HCT116 (cell line): ENCODE measurements around the gene ZNF775. TPM values are rescaled to one million over a fixed set of nuclear protein-coding genes. Genes with fewer than 3 reads are reported as not detected.

Experiments
- ATAC-seq: fragments of 200-7000 bp; cut with Tn5 transposase; 2 replicates; pipeline ENCODE4 v1.9.1; 2020; ENCODE audit warnings: mild to moderate bottlenecking, moderate library complexity
- BruUV-seq: library from RNA; stranded (reverse); fragments of 400-500 nt; replicated peaks from 2 replicates; lab custom pipeline; 2021; lab: Mats Ljungman, UMichigan
- CTCF ChIA-PET: fragments of 300-600 bp; sonication (Branson Sonifier 250); formaldehyde crosslinking; loops from one replicate; lab custom pipeline; 2021; ENCODE audit warnings: antibody characterized with exemption; lab: Charles Lee
- POLR2A ChIA-PET: fragments of 300-600, 350-600 bp; sonication (Branson Sonifier 250); formaldehyde crosslinking; loops from one replicate; lab custom pipeline; 2021; ENCODE audit warnings: antibody characterized with exemption; lab: Charles Lee
- RAD21 ChIA-PET, 2 experiments: fragments of 300-600 bp; sonication (Branson Sonifier 250); formaldehyde crosslinking; loops; one replicate each; lab custom pipeline; 2023; ENCODE audit warnings: low total read pairs in 2 of 2; ENCODE audit not compliant: uncharacterized antibody in 2 of 2, unreplicated experiment in 2 of 2, low non-redundant PET in 1 of 2; lab: Charles Lee
- DNase-seq: peaks from one replicate; pipeline ENCODE4 v3.0.0-alpha.2; 2010; ENCODE audit warnings: low read depth, low spot score
- H2AFZ ChIP-seq: fragments of 200-600 bp; shearing (Covaris generic), sonication (generic); 2 replicates; pipeline ENCODE4 v1.6.1; 2017; ENCODE audit warnings: low read depth, mixed run types, mixed read lengths, antibody characterized with exemption, low read length; ENCODE audit not compliant: poor library complexity, severe bottlenecking
- H3K27ac ChIP-seq: 2 replicates; pipeline ENCODE4 v1.5.1; 2012; ENCODE audit warnings: low read depth, low read length
- H3K27me3 ChIP-seq: fragments of 200-600 bp; sonication (generic); 2 replicates; pipeline ENCODE4 v1.6.1; 2016; ENCODE audit warnings: mixed run types, low read length, mixed read lengths; ENCODE audit not compliant: insufficient read depth
- H3K36me3 ChIP-seq, 2 experiments: fragments of 200-500 bp in 1 of 2; fragments of 200-600 bp in 1 of 2; sonication (Bioruptor generic) in 1 of 2; sonication (generic) in 1 of 2; 2 replicates each; pipeline versions ENCODE4 v1.5.1 to v1.6.1; 2014 to 2016; ENCODE audit warnings: low read length in 2 of 2, inconsistent platforms in 1 of 2, mixed read lengths in 1 of 2, mixed run types in 1 of 2; ENCODE audit not compliant: insufficient read depth in 2 of 2, control insufficient read depth in 1 of 2
- H3K4me1 ChIP-seq, 2 experiments: fragments of 200-600 bp in 1 of 2; sonication (generic) in 1 of 2; 2 replicates each; pipeline versions ENCODE4 v1.5.1 to v1.6.1; 2012 to 2017; ENCODE audit warnings: low read length in 2 of 2, inconsistent platforms in 1 of 2, mild to moderate bottlenecking in 1 of 2, mixed read lengths in 1 of 2, mixed run types in 1 of 2, moderate library complexity in 1 of 2; ENCODE audit not compliant: insufficient read depth in 2 of 2, control insufficient read depth in 1 of 2
- H3K4me2 ChIP-seq: fragments of 200-600 bp; sonication (generic); 2 replicates; pipeline ENCODE4 v1.6.1; 2017; ENCODE audit warnings: mixed run types, low read length, mixed read lengths
- H3K4me3 ChIP-seq, 2 experiments: fragments of 200-600 bp in 1 of 2; sonication (generic) in 1 of 2; replicated peaks in 1 of 2; 2 replicates each; pipeline ENCODE4 v1.5.1; 2011 to 2016; ENCODE audit warnings: low read length in 2 of 2, control low read depth in 1 of 2, low read depth in 1 of 2, mild to moderate bottlenecking in 1 of 2, mixed read lengths in 1 of 2, mixed run types in 1 of 2
- H3K79me2 ChIP-seq: fragments of 200-600 bp; sonication (generic); 2 replicates; pipeline ENCODE4 v1.6.1; 2017; ENCODE audit warnings: mild to moderate bottlenecking, mixed run types, low read length, moderate library complexity, mixed read lengths; ENCODE audit not compliant: insufficient read depth
- H3K9ac ChIP-seq: fragments of 200-600 bp; sonication (generic); 2 replicates; pipeline ENCODE4 v1.6.1; 2016; ENCODE audit warnings: low read length, mixed read lengths
- H3K9me2 ChIP-seq: fragments of 200-600 bp; sonication (generic), shearing (Covaris generic); 2 replicates; pipeline ENCODE4 v1.6.1; 2017; ENCODE audit warnings: mixed run types, mild to moderate bottlenecking, moderate library complexity; ENCODE audit not compliant: insufficient read depth
- H3K9me3 ChIP-seq, 2 experiments: fragments of 200-500 bp in 1 of 2; fragments of 200-600 bp in 1 of 2; sonication (Bioruptor generic) in 1 of 2; sonication (generic) in 1 of 2; 2 replicates each; pipeline ENCODE4 v1.6.1; 2014 to 2017; ENCODE audit warnings: low read length in 2 of 2, mixed read lengths in 2 of 2, inconsistent platforms in 1 of 2, low read depth in 1 of 2, mild to moderate bottlenecking in 1 of 2, mixed run types in 1 of 2, moderate library complexity in 1 of 2; ENCODE audit not compliant: control insufficient read depth in 1 of 2, insufficient read depth in 1 of 2
- H4K20me1 ChIP-seq: fragments of 200-600 bp; sonication (generic), shearing (Covaris generic); 2 replicates; pipeline ENCODE4 v1.6.1; 2017; ENCODE audit warnings: mixed run types, mild to moderate bottlenecking, moderate library complexity; ENCODE audit not compliant: insufficient read depth
- CBX3 ChIP-seq: IDR thresholded peaks from 2 replicates; pipeline ENCODE4 v1.6.1; 2012; ENCODE audit warnings: low read depth
- EGR1 ChIP-seq: IDR thresholded peaks from 2 replicates; pipeline ENCODE4 v1.6.1; 2012; ENCODE audit warnings: low read depth
- EZH2 ChIP-seq: fragments of 200-600 bp; sonication (generic); IDR thresholded peaks from 2 replicates; pipeline ENCODE4 v1.6.1; 2017; ENCODE audit warnings: antibody characterized with exemption, mixed run types
- FOSL1 ChIP-seq: IDR thresholded peaks from 2 replicates; pipeline ENCODE4 v1.6.1; 2012; ENCODE audit warnings: low read depth
- JUND ChIP-seq: IDR thresholded peaks from 2 replicates; pipeline ENCODE4 v1.6.1; 2012
- MAX ChIP-seq: IDR thresholded peaks from 2 replicates; pipeline ENCODE4 v1.6.1; 2012
- RAD21 ChIP-seq: IDR thresholded peaks from 2 replicates; pipeline ENCODE4 v1.6.1; 2012; ENCODE audit warnings: low read depth, mild to moderate bottlenecking
- SIN3A ChIP-seq: IDR thresholded peaks from 2 replicates; pipeline ENCODE4 v1.6.1; 2012; ENCODE audit warnings: low read depth
- SP1 ChIP-seq: IDR thresholded peaks from 2 replicates; pipeline ENCODE4 v1.6.1; 2012; ENCODE audit warnings: low read depth
- SRF ChIP-seq: IDR thresholded peaks from 2 replicates; pipeline ENCODE4 v1.6.1; 2012; ENCODE audit warnings: low read depth
- TCF7L2 ChIP-seq: IDR thresholded peaks from 2 replicates; pipeline ENCODE4 v1.7.0; 2011; ENCODE audit warnings: borderline replicate concordance, inconsistent platforms; ENCODE audit not compliant: insufficient read depth, insufficient read length; ENCODE audit errors: extremely low read depth
- YY1 ChIP-seq: IDR thresholded peaks from 2 replicates; pipeline ENCODE4 v1.6.1; 2011; ENCODE audit warnings: low read length, low read depth, moderate library complexity, mild to moderate bottlenecking; ENCODE audit not compliant: insufficient replicate concordance; ENCODE audit errors: extremely low read depth
- ZNF274 ChIP-seq: fragments of 200-500 bp; sonication (Bioruptor generic); IDR thresholded peaks from 2 replicates; pipeline ENCODE4 v1.6.1; 2014; ENCODE audit warnings: mild to moderate bottlenecking, low read depth, low read length, inconsistent platforms
- intact Hi-C: fragments of 100-400 bp; cut with micrococcal nuclease; formaldehyde crosslinking; loops from 2 replicates; pipeline ENCODE4 v1.10.0; 2022
- total RNA-seq: library from RNA; stranded (reverse); gene quantifications from one replicate; pipeline ENCODE4 v1.2.1, GENCODE V29; 2021; ENCODE audit not compliant: unreplicated experiment
- TF ChIP-seq, protein P1 (sequence below): IDR thresholded peaks from 2 replicates; pipeline ENCODE4 v1.6.1; 2011; ENCODE audit warnings: mild to moderate bottlenecking, low read length, moderate library complexity; ENCODE audit not compliant: insufficient replicate concordance; ENCODE audit errors: extremely low read depth
- TF ChIP-seq, protein P2 (sequence below): IDR thresholded peaks from 2 replicates; pipeline ENCODE4 v1.6.1; 2012

ZNF775 gene
- total RNA-seq, 1 experiment from 2014 or later: 4.5 TPM

DNA sequence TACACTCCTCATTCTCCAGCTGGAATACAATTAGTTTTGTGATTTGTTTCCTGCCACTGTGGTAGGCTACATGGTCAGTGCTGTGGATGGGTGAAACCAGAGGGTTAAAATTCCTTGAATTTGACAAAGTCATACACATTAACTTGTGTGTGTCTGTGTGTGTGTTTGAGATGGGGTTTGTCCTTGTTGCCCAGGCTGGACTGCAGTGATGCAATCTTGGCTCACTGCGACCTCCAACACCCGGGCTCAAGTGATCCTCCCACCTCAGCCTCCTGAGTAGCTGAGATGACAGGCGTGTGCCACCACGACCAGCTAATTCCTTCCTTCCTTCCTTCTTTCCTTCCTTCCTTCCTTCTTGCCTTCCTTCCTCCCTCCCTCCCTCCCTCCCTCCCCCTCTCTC, 46.5 kb downstream of the ZNF775 start (continued):
- TF ChIP-seq CBX3 (no peak), SRF (no peak), YY1 (no peak), SIN3A (no peak), EGR1 (no peak)
- TF ChIP-seq, protein P1, sequence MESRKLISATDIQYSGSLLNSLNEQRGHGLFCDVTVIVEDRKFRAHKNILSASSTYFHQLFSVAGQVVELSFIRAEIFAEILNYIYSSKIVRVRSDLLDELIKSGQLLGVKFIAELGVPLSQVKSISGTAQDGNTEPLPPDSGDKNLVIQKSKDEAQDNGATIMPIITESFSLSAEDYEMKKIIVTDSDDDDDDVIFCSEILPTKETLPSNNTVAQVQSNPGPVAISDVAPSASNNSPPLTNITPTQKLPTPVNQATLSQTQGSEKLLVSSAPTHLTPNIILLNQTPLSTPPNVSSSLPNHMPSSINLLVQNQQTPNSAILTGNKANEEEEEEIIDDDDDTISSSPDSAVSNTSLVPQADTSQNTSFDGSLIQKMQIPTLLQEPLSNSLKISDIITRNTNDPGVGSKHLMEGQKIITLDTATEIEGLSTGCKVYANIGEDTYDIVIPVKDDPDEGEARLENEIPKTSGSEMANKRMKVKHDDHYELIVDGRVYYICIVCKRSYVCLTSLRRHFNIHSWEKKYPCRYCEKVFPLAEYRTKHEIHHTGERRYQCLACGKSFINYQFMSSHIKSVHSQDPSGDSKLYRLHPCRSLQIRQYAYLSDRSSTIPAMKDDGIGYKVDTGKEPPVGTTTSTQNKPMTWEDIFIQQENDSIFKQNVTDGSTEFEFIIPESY: no peak
- TF ChIP-seq, all 23 proteins: peak for 0

DNA sequence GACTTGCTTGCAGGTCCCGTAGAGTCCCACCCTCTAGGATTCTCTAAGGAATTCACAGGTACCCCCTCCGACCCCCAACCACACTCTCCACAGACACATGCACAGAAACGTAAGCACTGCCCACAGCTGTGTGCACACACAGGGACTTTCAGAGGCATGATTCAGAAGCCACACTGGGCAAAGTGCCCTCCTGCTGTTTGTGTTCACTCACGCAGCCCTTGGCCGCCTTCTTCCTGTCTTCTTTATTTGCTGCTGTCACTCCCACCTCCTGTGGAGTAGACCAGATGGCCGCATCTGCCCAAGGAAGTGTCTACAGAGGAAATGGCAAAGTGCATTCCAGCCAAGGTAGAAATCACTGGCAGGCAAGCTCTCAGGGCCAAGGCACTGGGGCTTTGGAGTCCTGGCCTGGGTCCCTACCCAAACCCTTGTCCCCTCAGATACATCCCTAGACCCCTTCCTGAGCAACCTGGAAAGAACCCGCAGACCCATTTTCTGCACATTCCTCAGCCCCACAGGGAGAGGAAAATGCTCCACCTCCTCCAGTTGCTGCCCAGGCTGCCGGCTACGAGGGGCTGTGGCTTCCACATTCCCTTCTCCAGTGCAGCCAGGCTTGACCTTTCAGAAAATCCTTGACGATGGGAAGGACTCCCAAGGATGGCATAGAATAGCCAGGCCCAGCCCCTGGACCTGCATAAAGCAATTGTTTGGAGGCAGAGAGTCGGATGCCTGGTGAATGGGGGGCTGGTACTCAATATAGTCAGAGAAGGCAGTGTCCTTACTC, 49.7 kb downstream of the ZNF775 start:
- ChIA-PET RAD21 (no interaction called here), POLR2A (no interaction called here), CTCF (no interaction called here)
- no peak for DNase-seq
- H2AFZ ChIP-seq: no peak overlapping the region
- H3K27ac ChIP-seq: no peak overlapping the region
- no peaks in the 10 kb centered on the region for H4K20me1 ChIP-seq
- no peak overlapping the region for H3K4me2 ChIP-seq
- BruUV-seq: no TSS peak
- H3K4me1 ChIP-seq: no peaks in the 10 kb centered on the region
- H3K9me2 ChIP-seq: no peaks in the 10 kb centered on the region
- H3K9ac ChIP-seq: no peak overlapping the region
- no peaks in the 10 kb centered on the region for H3K9me3 ChIP-seq
- TF ChIP-seq RAD21 (no peak), EZH2 (no peak), YY1 (no peak), JUND (no peak), FOSL1 (no peak), MAX (no peak), TCF7L2 (no peak), ZNF274 (no peak), SP1 (no peak), SRF (no peak)
- TF ChIP-seq, protein P2, sequence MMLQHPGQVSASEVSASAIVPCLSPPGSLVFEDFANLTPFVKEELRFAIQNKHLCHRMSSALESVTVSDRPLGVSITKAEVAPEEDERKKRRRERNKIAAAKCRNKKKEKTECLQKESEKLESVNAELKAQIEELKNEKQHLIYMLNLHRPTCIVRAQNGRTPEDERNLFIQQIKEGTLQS: no peak
- peaks cover 9% of the 10 kb centered on the region; the same call in 1 of the 2 replicates for H3K27me3 ChIP-seq
- intact Hi-C loops: no loop called here
- no peak for ATAC-seq
- H3K36me3 ChIP-seq: no peaks in the 10 kb centered on the region
- no peak overlapping the region for H3K4me3 ChIP-seq
- H3K79me2 ChIP-seq: no peaks in the 10 kb centered on the region
